NCI-H2081 (cell line): ENCODE results near the gene DRAM1.
A peak's percentile ranks its signal among the peaks of the same experiment; 100 is the strongest.
"Not testable (repeated sequence)": the region's sequence is repeated elsewhere in the genome, so short reads cannot be mapped to it uniquely, and the experiment has no call there.

ENCODE experiments used
- DNase-seq, 2 experiments: peaks; one replicate each; lab custom pipeline; 2025; lab: John Stamatoyannopoulos, UW

Gene DRAM1, protein sequence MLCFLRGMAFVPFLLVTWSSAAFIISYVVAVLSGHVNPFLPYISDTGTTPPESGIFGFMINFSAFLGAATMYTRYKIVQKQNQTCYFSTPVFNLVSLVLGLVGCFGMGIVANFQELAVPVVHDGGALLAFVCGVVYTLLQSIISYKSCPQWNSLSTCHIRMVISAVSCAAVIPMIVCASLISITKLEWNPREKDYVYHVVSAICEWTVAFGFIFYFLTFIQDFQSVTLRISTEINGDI

DNA sequence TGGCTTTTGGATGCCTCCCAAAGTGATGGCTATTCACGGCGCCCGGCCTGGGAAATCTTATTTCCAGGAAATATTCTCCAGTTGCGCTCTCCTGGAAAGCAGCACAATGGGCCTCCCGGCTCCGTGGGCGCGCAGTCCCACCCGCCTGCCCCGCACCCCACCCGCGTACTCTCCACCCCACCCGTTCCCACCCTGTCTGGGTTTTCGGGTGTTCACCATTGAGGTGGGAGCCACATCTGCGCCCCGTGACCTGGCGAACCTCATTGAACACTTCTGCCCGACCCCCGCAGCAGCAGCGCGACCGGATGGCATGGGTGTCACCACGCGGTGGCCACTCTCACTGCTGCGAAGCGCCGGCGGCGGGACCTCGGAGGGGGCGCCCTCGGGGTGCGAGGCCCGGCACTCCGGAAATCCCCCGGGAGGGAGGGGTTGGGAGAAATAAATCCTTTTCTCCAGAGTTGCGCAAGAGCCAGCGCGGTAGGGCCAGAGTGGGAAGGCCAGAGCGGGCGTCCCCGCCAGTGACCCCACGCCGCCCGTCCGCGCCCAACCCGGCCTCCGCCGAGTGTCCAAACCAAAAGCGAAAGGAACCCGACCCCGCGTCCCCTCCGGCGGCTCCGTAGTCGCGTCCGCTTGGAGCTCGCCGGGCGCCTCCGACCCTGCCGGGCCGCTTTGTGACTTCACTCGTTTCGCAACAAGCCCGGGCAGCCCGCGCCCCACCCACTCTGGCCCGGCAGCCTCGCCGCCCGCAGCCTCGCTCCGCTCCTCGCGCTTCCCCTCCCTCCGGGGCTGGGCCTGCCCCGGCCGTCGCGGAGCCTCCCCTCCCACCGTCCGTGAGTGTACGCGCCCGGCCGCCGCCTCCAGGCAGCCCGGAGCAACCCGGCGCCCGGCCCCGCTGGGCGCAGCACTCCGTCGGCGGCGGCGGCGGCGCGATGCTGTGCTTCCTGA is at the start of gene DRAM1:
TSS of gene DRAM1 (plus strand) at position 720 of the 945 bp plus-strand sequence. CDS start at position 930, 210 bp downstream.
- peak; percentile 52 to 70 for DNase-seq

DNA sequence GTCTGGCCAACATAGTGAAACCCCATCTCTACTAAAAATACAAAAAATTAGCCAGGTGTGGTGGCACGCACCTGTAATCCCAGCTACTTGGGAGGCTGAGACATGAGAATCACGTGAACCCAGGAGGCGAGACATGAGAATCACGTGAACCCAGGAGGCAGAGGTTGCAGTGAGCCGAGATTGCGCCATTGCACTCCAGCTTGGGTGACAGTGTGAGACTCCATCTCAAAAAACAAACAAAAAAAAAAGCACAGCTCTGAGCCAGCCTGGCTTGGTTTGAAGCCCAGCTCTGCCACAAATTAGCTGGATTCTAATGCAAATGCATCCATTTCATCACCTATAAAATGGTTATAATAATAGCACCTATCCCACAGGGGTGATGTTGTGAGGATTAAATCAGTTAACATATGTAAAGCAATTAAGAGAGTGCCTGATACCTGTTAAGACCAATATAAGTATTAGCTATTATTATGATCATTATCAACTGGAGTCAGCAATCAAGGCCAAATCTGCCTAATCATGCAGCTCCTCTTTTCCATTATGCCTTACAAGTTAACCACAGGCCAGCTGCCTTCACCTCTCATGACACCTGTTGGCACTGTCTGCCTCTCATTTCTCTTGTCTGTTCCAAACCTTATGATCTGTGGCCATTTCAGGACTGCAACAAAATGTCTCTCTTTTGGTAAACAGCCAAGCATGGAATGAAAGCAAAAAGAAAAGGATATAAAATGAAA is 48.8 kb upstream of the DRAM1 start:
- no peak for DNase-seq

GRCh38 chr12:101829639-101830366 is 47.6 kb upstream of the DRAM1 start:
- DNase-seq, result peak in 1 of 2 experiments; percentile 20

GRCh38 chr12:101830367-101831325 is 46.7 kb upstream of the DRAM1 start, which contains the start of gene GNPTAB:
GNPTAB (minus strand) TSS chr12:101830959; CDS start chr12:101830675, 284 bp downstream.
- DNase-seq, result peak; percentile 88 to 91

DNA sequence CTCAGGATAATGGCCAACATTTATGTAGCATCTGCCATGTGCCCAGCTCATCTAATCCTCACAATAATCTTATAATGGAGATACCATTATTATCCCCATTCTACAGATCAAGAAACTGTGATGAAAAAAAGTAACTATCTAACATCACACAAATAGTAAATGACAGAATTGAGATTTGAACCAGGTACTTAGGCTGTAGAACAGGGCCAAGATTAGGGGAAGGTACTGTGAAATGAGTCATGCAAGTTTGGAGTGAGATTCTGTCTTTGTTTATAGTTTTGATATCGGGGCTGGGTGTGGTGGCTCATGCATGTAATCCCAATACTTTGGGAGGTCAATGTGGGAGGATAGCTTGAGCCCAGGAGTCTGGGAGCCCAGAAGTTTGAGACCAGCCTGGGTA is 45.4 kb upstream of the DRAM1 start:
- DNase-seq, result no peak

DNA sequence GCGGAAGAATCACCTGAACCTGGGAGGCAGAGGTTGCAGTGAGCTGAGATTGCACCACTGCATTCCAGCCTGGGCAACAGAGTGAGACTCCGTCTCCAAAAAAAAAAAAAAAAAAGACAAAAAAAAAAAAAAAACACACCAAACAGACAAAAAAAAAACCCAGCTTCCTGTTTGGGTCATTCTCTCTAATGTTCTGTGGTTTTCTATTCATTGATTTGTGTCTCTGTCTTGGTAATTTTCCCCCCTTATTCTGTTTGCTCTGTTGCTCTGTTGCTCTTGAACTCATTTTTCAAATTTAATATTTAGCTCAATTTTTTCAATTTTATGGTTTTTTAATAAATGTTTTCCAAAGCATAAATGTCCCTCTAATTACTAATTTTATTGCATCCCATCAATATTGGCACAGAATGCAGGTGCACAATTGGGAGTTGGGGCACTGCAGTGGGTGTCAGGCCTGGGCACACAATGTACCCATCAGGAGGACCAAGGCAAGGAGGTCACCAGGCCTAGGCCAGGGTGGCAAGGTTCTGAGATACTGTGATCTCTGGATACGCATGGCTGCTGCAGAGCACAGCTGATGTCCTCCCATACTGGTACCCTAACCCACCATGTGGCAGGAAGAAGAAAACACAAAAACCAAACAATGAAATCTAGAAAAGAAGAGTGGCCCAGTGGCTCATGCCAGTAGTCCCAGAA is 38.6 kb upstream of the DRAM1 start:
- no peak for DNase-seq

DNA sequence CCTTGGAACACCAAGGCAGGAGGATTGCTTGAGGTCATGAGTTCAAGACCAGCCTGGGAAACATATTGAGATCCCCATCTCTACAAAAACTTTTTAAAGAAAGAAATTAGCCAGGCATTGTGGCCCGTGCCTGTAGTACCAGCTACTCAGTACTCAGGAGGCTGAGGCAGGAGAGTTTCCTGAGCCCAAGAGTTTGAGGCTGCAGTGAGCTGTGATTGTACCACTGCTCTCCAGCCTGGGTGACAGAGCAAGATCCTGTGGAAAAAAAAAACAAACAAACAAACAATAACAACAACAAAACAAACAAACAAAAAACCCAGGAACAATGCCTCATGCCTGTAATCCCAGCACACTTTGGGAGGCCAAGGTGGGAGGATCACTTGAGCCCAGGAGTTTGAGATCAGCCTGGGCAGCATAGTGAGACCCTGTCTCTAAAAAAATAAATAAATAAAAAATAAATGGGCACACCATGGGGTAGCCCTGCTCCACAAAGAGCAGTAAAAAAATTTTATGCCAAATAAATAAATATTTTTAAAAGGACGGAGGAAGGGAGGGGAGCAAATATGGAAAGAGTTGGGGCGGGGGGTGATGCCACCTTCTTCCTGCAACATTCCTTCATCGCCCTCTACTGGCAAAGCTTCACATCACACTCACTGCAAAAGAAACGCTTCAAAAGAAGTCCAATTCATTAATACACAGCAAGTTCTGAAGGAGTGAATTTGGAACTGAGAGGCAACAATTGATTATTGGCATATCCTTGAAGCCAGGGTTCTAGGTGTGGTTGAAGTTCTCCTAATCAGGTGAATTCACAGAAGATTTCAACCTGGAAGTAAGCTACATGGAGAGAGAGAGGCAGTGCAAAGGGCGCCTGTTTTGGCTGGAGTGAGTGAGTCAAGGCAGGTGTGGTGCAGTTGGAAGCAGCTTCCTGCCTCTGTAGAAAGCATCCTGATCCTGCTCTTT is 37.8 kb upstream of the DRAM1 start:
- peak; percentile 44 to 46 for DNase-seq

- DNase-seq, result no peak
These were observed 36.3 kb upstream of the DRAM1 start for GRCh38 chr12:101841069-101841468.

DNA sequence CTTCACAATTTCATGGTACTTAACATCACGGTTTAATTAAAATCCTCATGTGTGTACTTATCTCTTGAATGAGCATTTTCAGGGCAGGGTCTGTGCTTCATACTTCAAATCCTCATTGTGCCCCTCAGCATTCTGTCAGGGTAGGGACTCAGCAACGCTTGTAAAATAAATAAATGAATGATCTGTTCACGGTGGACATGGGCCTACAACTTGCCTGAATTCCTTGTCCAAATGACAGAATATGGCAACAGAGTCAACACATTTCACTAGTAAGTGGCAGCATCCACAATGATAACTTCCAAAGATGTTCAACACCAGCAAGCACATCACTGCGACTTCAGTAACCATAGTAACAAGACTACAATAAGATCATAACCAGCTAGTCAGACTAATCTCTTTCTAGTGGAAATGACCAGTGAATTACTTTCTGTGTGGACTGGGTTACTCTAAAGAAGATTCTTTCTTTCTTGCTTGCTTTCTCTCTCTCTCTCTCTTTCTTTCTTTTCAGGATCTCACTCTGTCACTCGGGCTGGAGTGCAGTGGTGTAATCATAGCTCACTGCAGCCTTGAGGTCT is 32.2 kb upstream of the DRAM1 start:
- no peak for DNase-seq

- DNase-seq, result no peak
These were observed 30.1 kb upstream of the DRAM1 start for GRCh38 chr12:101847325-101847724.

DNA sequence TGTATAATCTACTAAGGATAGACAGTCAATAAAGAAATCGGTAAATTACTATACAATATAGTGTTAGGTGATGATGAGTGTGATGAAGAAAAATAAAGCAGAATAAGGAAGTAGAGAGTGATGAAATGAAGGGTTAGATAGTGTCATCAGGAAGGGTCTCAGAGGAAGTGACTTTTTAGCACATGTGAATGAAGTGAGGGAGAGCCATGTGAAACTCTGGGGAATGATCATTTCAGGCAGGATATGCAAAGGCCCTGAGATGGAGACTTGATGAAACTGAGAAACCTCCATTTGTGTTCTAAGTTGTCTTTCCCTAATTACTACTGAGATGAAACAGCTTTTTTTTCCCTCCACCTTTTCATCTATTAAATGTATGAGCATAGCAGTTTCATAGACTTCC is 27.2 kb upstream of the DRAM1 start:
- DNase-seq, result no peak

GRCh38 chr12:101852998-101853397 is 24.4 kb upstream of the DRAM1 start:
- DNase-seq, result no peak

DNA sequence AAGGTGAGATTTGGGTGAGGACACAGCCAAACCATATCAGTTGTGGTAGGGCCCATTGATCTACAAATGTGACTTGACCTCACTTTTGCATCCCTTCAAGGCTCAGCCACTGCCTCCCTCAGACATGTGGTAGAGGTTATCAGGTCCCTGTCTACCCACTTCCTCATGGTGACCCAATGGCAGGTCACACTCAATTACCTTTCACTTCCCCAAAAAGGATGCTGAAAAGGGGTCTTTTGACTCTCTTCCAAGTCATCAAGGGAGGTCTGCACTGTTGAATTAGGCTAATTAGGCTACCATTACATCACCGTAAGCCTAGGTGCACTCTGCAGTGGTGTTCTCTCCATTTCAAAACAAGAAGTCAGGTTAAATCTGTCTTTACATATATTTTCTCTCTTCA is 22.6 kb upstream of the DRAM1 start:
- DNase-seq, result no peak

- DNase-seq, result no peak
These were observed 22.0 kb upstream of the DRAM1 start for GRCh38 chr12:101855364-101855884.

DNA sequence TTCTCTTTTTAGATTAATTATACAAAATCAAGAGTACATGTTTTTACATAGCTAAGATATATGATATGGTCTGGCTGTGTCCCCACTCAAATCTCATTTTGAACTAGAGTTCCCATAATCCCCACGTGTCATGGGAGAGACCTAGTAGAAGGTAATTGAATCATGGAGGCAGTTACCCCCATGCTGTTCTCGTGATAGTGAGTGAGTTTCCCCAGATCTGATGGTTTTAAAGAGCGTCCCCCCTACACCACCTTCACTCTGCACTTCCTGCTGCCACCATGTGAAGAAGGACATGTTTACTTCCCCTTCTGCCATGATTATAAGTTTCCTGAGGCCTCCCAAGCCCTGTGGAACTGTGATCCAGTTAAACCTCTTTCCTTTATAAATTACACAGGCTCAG is 21.4 kb upstream of the DRAM1 start:
- DNase-seq, result no peak

- not testable (repeated sequence) for DNase-seq
These were observed 20.8 kb upstream of the DRAM1 start for GRCh38 chr12:101856614-101857013.

- DNase-seq, result no peak
These were observed 20.3 kb upstream of the DRAM1 start for GRCh38 chr12:101857043-101857558.

DNA sequence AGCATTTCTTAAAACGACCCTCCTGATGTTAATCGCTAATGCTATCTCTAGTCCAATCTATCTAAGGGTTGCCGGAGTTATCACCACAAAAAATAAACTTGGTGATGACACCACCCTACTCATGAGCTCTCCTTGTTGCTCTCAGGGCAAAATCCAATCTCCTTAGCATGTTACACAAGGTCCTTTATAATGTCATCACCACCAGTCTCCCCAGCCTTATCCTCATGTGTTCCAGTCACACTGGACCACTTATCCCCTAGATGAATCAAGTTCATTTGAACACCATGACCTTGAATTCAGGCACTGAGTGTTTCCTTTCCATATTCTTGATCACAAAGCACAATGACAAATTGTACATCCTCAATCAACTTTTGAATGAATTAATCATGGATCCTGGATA is 19.0 kb upstream of the DRAM1 start:
- DNase-seq, result no peak
